Measurements from ENCODE around the gene PTBP1.

GRCh38 chr19:769616-770015 is 27.6 kb upstream of the PTBP1 start:
- TF ChIP-seq, protein P1, sequence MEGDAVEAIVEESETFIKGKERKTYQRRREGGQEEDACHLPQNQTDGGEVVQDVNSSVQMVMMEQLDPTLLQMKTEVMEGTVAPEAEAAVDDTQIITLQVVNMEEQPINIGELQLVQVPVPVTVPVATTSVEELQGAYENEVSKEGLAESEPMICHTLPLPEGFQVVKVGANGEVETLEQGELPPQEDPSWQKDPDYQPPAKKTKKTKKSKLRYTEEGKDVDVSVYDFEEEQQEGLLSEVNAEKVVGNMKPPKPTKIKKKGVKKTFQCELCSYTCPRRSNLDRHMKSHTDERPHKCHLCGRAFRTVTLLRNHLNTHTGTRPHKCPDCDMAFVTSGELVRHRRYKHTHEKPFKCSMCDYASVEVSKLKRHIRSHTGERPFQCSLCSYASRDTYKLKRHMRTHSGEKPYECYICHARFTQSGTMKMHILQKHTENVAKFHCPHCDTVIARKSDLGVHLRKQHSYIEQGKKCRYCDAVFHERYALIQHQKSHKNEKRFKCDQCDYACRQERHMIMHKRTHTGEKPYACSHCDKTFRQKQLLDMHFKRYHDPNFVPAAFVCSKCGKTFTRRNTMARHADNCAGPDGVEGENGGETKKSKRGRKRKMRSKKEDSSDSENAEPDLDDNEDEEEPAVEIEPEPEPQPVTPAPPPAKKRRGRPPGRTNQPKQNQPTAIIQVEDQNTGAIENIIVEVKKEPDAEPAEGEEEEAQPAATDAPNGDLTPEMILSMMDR (conservative IDR thresholded peaks at IDR 0.05), result no peak
- TF ChIP-seq ZFX (IDR thresholded peaks at IDR 0.05), result no peak

Measured in C4-2B (cell line).